HG03342 (cell line): ENCODE data around the gene TMEM219.

Experiments
- ATAC-seq: cut with Tn5 transposase; IDR thresholded peaks from one replicate; pipeline ENCODE4 v1.9.1; 2021; ENCODE audit warnings: mild to moderate bottlenecking, moderate library complexity; ENCODE audit not compliant: unreplicated experiment

Gene TMEM219

DNA sequence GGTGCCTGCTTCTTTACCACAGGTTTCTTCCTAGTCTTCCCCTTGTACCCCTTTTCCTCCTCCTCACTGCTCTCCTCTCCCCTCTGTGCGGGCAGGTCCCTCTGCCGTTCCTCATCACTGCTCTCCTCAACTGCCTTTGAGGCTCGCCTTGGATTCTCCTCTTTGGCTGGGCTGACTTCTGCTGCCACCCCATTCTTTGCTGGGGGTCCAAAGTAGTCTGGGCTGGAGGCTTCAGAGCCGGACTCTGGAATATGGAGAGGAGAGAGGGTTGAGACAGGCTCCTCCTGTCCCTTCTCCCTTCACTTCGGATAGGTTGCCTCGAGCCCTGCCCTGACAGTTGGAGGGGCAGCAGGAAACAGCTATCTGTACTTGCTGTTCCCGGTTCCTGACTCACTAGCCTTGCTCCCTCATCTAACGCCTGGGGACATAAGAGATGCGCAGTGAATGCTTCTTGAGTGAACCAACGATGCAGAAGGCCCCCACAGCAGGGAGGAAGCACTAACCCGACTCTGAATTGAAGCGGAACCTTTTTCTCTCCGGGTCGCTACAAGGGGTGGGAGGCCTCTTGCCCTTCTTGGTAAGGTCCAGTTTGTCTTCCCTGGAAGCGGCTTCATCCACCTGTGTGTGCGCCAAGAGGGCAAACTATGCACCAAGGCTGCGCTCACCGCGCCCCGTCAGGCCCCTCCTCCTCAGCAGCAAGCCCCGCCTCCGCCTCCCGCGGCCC lies 32.9 kb downstream of the TMEM219 start:
- ATAC-seq, result peak; percentile 19

DNA sequence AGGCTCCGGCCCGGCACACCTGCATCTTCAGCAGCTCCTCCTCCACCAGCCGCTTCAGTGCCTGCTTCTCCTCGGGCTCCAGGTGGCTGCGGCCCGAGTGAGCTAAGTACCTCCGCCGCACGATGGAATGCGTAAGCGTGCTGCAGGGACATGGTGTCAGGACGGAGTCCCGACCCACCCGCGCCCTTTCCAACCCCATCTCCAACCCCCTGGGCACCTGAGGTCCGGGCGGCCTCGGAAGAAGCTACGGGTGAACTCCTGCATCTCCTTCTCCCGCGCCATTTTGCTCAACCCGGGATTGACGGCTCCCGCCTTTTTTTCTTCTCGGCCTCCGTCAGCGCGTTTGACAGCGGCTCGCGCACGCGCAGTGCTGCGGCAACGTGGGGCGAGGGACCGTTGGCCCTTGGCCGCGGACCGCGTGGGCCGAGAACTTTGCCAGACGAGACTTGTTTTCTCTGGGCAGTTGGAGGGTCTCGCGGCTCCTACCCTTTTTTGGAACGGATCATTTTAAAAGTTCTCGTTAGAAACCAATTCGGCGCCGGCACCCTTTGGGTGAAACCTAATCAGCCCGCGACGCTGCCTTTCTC lies 33.5 kb downstream of the TMEM219 start, which contains the start of gene HIRIP3:
Gene HIRIP3 (minus strand): TSS at position 294 of the 587 bp plus-strand sequence. CDS start 12 bp downstream, at position 282.
- ATAC-seq, result peak; percentile 43

DNA sequence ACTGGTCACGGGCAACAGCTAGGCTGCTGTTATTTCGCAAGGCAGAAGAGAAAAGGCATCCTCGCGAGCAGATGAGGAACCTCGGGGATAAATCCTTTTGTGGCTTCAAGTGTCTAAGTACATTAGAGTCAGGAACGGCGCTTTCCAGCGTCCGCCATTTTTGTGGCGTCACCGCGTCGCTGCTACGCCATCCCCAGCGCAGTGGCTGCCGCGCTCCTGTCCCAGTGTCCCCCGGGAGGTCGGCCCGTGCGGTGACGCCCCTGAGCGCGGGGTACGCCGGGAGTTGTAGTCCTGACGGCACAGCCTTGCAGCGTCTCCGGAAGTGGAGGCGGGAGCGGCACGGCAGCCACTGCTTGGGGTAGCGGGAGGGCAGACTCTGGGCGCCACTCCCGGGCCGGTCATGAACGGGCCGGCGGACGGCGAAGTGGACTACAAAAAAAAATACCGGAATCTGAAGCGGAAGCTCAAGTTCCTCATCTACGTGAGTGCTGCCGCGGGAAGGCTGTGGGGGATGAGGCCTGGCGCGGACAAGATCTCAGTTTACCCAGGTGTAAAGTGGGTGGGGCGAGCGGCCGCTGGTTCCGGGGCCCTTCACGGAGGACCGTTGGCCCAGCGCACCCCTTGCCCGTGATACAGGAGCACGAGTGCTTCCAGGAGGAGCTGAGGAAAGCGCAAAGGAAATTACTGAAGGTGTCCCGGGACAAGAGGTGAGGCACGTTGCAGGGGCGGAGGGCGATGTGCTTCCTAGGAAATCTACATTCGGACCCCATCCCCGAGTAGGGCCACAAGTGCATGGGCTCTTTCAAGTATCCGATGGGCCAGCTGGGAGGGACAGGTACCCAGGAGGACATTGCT lies 34.3 kb downstream of the TMEM219 start, which contains the start of gene INO80E:
Gene INO80E (plus strand): TSS at position 331 of the 855 bp plus-strand sequence. CDS start 70 bp downstream, at position 401.
- ATAC-seq, result peak; percentile 90

DNA sequence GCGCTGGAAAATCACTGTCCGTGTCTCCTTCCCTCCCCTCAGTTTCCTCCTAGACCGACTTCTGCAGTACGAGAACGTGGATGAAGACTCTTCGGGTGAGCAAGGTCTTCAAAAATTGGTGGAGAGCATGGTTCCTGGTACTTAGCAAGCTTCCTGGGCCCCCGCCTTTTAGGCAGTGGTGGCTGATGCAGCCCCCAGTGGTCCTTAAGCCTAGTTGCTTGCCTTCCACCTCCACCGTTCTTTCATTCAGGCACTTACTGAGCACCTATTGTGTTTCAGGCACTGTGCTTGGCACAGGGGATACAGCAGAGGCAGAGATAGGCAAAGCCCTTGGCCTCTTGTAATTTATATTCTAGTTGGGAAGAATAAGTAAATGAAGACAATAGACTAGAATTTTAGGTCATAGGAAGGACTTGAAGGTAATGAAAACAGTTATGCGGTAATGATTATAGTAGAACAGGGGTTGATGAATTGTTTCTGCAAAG lies 34.9 kb downstream of the TMEM219 start:
- ATAC-seq, result no peak

DNA sequence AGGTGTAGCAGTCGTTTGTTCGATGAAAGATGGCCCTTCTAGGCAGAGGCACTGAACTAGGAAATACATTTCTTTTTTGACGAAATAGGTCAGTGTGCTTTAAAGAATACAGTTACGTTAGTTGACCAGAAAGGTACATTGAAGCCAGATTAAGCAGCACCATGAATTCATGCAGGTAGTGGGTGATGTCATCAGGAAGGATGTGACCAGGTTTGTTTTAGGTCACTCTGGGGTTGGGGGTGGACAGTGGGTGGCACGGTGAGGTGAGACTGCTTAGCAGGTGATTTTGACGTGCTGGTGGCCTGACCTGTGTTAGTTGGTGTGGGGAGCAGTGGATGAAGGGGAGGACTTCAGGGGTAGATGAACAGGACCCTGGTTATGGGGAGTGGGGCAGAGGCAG lies 37.7 kb downstream of the TMEM219 start:
- ATAC-seq, result no peak

DNA sequence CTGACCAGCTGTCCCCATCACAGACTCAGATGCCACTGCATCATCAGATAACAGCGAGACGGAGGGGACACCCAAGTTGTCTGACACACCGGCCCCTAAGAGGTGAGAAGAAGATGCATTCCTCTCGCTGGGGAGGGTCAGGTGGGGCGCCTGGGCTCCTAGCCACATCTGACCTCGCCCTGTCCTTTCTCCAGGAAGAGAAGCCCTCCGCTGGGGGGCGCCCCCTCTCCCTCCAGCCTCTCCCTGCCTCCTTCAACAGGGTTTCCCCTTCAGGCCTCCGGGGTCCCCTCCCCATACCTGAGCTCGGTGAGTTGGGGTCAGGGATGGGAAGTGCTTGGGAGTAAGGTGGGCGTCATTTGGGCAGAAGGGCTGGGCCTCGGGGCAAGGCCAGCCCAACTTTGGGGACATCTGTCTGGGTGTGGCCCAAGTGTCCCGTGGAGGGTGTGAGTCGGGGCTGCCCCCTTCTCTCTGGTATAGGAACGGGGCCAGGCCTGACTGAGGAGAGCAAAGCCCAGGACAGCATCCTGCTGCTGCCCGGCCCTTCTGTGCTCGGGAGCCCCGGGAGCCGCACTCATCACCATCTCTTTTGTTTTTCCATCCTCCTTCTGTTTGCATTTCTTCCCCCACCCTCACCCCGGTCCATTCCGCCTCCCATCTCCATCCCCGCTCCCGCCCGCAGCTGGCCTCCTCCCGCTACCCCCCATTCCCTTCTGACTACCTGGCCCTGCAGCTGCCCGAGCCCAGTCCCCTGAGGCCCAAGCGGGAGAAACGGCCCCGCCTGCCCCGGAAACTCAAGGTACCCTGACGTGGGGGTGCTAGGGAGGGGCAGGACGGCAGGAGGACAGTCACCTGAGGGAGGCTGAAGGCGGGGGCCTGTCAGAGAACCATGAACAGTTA lies 39.1 kb downstream of the TMEM219 start:
- ATAC-seq, result no peak

DNA sequence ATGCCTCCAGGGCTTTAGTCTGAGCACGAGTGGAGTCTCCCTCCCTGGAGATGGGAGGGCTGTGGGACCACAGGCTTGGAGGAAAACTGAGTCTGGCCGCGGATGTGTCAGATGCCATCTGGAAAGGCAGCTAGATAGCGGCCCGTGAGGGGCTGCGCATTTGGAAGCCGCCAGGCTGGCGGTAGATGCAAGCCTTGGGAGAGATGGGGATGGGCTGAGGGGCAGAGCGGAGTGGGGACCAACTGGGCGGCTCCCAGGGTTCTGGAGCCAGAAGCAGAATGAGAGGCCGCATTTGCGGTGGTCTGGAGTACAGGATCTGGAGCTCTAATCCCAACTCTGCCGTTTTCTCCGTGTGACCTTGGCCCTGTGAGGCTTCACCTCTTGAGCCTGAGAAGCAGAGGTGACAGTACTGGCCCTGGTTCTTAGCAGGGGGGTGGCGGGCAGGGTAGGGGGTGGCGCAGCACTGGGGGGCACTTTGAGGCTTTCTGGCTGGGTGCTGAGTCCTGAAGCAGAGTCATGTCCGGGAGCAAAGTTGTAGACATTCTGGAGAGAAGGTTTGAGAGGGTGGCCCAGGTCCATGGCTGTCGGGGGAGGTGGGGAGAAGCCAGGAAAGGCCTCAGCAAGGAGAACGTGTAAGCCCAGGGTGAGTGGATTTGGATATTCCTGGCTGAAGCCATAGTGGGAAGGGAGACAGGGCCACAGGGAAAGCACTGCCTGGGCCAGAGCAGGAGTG lies 40.9 kb downstream of the TMEM219 start:
- no peak for ATAC-seq

DNA sequence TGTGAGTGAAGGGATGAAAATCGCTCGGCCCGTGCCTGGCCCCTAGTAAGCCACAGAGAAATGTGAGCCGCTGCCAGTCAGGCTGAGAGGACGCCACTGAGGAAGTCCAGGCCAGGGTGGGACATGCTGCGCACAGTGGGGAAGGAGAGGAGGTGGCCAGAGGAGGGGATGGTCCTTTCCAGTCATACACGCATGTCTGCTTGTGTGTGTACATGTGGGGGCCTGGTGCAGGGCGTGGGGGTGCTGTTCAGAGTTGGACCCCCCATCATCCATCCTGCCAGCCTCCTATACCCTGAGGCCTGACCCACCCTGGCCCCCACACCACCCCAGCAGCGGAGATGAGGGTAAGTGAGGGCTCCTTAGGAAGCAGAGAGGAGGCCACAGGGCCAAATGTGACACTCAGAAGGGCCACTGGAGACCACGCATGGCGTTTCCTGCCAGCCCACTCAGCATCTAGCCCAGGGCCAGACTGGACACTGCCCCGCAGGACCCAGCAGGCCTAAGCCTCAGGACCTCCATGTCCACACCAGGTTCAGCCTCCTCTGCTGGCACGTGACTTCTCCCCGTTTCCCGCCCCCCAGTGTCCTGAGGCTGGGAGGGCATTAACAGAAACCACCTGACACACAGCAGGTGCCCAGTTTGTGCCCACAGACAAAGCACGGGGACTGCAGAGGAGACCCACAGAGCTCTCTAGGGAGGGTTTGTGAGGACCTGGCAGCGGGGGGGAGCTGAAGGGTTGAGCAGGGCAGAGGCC lies 42.0 kb downstream of the TMEM219 start:
- ATAC-seq, result no peak

DNA sequence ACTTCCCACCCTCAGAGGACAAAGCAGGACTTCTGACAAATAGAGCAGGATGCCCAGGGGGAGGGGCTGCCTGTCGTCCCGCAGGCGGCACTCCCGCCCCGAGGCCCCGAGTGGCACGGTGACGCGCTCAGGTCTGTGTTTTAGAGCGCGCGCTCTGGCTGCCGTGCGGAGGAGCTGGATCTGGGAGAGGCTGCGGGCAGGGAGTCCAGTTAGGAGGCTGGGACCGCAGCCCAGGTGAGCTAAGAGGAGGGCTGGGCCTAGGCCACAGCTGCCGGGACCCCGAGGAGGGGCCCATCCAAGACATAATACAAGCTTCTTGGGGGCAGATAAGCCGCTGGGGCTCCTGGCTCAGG lies 42.5 kb downstream of the TMEM219 start:
- no peak for ATAC-seq

DNA sequence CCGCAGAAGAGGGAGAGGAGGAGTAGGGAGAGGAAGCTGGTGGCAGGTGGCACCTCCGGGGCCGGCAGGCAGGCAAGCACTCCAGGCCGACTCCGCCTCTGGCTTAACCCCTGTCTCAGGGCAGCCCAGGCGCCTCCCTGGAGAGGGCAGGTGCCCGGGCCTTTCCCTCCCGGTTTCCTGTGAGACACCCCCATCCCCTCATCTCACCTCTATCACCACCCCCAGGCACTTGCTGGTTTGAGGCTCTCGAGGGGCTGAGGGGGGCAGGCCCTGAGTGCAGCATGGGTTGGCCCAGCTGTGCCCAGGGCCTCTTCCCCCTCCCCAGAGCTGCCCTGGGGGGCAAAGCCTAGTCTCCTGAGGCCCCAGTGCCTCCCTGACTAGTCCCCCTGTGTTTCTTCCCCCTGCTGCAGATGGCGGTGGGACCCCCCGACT lies 42.9 kb downstream of the TMEM219 start:
- ATAC-seq, result no peak

DNA sequence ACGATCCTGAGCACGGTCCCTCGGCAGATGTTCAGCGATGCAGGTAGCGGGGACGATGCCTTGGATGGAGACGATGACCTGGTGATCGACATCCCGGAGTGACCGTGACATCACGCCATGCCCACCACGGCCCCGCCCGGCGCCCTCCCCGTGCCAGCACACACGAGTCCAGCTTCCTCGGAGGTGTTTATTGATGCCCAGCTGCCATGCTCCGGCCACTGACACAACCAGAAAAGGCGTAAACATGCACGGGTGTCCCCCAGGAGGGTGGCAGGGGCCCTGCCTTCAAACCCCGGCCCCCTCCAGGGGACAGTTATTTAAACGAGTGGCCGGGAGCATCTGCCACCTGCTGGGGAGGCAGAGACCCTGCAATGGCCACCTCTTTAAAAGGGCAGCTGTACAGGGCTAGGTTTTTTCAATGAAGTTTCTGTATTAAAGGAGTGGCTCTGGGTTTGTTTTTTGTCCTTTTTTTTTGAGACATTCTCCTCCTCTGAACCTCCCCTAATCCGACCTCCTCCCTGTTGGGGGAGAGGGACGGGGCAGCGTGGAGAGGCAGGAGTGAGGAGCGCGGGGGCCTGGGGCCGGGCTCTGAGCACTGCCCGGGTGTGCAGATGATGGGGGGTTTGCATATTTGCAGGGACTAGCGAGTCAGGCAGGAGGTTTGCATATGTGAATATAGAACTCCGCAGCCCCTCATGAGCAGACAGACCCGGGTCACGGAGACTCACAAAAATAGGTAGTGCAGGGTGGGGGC lies 43.6 kb downstream of the TMEM219 start:
- no peak for ATAC-seq

DNA sequence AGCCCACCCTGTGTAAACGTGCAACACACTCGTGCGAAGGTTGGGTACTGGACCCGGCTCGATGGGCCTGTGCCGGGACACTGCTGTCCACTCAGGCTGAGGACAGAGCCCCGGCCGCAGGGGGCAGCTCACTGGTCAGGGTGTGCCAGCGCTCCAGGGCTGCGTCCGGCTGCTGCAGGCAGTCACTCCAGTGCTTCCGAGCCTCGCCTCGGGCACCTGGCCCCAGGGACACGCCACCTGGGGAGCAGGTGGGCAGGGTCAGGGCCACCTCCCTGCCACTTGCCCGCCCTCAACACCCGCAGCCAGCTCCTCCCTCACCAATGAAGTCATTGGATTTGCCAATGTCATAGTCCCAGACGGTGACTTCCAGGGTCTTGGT lies 44.2 kb downstream of the TMEM219 start:
- ATAC-seq, result no peak

DNA sequence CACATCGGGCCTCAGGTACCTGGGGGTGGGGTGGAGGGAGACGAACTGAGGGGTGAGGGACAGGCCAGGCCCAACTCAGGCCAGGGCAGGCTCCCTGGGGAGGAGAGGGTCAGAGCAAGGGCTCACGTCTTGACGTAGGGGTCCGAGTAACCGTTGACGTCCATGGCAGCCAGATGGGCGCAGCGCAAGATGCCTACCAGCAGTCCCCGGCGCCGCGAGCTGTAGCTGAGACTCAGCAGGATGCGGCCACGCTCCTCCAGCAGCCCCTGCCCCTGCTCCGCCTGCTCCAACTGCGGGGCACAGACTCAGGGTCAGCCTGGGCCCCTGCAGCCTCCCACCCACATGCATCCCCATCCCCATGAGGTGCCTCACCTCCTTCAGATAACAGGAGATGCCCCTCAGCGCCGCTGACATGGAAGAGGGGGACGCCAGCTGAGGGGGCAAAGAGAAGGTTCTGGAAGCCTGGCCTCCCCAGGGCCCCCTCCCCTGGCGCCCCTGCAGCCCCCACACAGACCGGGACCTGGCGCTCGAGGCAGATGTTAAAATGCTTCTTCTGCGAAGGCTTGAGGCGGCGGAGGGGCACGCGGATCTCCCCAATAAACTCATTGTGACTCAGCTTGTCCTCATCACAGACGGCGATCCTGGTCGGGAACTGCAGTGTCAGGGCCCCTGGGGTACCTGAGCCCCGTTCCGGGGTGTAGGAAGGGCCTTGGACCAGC lies 44.9 kb downstream of the TMEM219 start:
- ATAC-seq, result no peak

DNA sequence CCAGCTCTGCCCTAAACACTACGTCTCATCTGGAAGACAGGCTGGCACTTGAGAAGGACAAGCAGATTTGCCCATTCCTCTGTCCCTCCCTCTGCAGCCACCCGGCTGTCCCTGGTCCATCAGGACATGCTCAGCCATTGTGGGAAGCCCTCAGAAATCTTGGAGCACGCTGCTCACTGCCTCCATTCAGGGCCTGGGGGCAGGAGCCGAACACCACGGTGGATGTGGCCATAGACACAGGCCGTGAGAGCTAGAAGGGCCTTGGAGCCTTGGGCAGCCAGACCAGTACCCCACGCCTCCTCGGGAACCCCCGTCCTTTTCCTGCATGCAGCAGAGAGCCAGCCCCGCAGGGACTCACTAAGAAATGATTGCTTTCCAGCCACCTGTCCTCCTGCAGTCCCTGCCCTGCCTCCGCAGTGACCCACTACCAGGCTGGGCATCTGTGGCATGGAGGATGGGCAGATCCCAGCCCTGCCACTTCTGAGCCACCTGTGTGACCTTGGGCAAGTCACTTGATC lies 45.6 kb downstream of the TMEM219 start:
- no peak for ATAC-seq

DNA sequence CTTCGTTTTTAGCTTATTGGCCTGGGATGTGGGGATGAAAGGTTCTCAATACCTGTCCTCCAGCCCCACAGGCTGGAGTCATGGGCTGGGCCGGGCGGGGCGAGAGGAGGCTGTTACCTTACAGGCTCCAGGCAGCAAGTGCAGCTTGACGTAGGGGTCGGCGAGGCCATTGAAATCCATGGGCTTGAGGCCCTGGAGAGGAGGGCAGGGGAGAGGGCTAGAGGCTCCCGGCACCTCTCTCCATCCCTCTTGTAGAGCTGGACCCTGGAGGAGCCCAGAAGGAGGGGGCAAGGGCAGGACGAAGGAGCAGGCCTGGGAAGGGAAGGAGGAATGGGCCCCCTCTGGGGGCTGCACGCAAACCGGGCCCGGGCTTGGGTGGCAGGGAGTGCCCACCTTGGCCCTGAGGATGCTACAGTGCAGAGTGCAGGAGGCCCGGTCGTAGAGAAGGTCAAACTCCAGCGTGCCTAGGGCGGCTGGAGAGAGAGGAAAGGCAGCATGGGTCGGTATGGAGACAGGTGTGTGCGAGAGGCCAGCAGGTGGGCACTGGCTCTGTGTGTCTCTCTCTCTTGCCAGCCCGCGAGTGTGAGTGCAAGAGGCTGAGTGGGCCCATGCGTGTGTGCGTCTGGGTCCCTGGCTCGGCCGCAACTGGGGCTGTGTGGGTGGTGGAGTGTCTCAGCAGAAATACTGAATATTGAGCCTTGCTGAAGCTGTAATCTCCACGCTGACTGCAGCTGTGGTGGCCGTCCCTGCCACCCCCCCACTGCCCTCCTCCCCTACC lies 47.4 kb downstream of the TMEM219 start:
- no peak for ATAC-seq

DNA sequence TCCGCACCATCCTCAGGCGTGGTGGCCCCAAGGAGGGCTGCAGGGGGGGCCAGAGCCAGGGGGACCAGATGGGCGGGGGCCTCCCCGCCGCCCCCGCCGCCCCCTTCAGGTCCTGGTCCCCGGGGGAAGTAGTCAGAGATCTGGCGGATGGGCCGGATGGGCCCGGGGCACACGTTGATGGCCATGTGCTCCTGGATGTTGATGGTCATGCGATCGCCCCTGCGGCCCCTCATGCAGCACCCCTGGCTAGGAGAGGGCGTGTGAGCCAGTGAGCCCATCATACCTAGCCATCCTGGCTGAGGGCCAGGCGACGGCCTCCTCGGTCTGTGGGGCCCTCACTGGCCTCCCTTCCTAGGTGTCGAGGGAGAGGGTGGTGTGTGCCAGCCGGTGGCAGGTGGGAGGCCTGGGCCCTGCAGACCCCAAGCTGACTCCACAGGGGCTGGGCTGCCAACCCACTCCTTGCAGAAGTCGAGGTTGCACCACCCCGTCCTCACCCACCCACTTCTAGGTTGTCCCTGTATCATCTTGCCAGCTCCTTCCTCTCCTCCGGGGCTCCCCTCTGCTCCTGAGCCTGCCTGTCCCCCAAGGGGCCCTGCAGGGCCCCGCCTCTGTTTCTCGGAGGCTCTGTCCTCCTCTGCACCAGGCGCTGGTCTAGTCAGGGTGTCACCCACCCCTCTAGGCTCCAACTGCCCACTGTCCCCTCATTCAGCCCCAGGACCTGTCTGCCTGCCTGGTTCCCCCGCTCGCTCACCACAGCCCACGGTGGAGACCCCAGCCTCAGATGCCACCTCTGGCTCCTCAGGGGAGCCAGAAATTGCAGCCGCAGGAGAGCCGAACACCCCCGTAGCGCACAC lies 48.3 kb downstream of the TMEM219 start:
- ATAC-seq, result no peak
